HEK293 (cell line): ENCODE measurements around the gene ZNF486.
"Not testable (repeated sequence)": the region's sequence is repeated elsewhere in the genome, so short reads cannot be mapped to it uniquely, and the experiment has no call there.

Experiments
- CTCF ChIA-PET: fragments of 350-600 bp; formaldehyde crosslinking; extraction: SDS; loops from one replicate; lab custom pipeline; 2021; ENCODE audit warnings: antibody characterized with exemption; lab: Yijun Ruan, JAX
- POLR2A ChIA-PET: fragments of 300-600 bp; formaldehyde crosslinking; extraction: SDS; loops from one replicate; lab custom pipeline; 2020; ENCODE audit warnings: antibody characterized with exemption, inconsistent platforms; lab: Yijun Ruan, JAX
- H3K27ac ChIP-seq: fragments of 200-500 bp; sonication (Bioruptor generic); 2 replicates; pipeline ENCODE4 v1.5.1; 2014; ENCODE audit warnings: low read depth, low read length, control low read depth, inconsistent platforms; ENCODE audit errors: extremely low read depth
- H3K36me3 ChIP-seq, 2 experiments: fragments of 200-500 bp in 1 of 2; sonication (Bioruptor generic) in 1 of 2; 1 replicate in 1 of 2; 2 replicates in 1 of 2; pipeline ENCODE4 v1.5.1; 2014 to 2017; ENCODE audit warnings: inconsistent platforms in 2 of 2, low read length in 2 of 2; ENCODE audit not compliant: control insufficient read depth in 2 of 2, insufficient read depth in 1 of 2
- H3K4me1 ChIP-seq: fragments of 200-500 bp; sonication (Bioruptor generic); 2 replicates; pipeline ENCODE4 v1.5.1; 2014; ENCODE audit warnings: mild to moderate bottlenecking, low read length, inconsistent platforms; ENCODE audit not compliant: control insufficient read depth, insufficient read depth
- H3K4me3 ChIP-seq: 2 replicates; pipeline ENCODE4 v1.5.1; 2011; ENCODE audit warnings: low read depth, mild to moderate bottlenecking, control low read depth, low read length, moderate library complexity
- H3K9me3 ChIP-seq: fragments of 200-500 bp; sonication (Bioruptor generic); 2 replicates; pipeline ENCODE4 v1.5.1; 2014; ENCODE audit warnings: low read depth, low read length, inconsistent platforms; ENCODE audit not compliant: control insufficient read depth, insufficient read depth
- HIC1 ChIP-seq: fragments of 450-650 bp; formaldehyde crosslinking; IDR thresholded peaks from 2 replicates; pipeline ENCODE4 v1.5.1; 2016; ENCODE audit warnings: missing biosample characterization, missing genetic modification characterization
- PRDM2 ChIP-seq: fragments of 450-650 bp; formaldehyde crosslinking; IDR thresholded peaks from 2 replicates; pipeline ENCODE4 v1.5.1; 2016; ENCODE audit warnings: missing biosample characterization, missing genetic modification characterization, borderline replicate concordance
- ZBTB6 ChIP-seq: fragments of 450-650 bp; formaldehyde crosslinking; IDR thresholded peaks from 2 replicates; pipeline ENCODE4 v1.5.1; 2017; ENCODE audit warnings: missing biosample characterization, missing genetic modification characterization
- ZBTB8A ChIP-seq: fragments of 450-650 bp; formaldehyde crosslinking; IDR thresholded peaks from 2 replicates; pipeline ENCODE4 v1.5.1; 2016; ENCODE audit warnings: missing biosample characterization, missing genetic modification characterization
- ZNF248 ChIP-seq: fragments of 450-650 bp; formaldehyde crosslinking; IDR thresholded peaks from 2 replicates; pipeline ENCODE4 v1.5.1; 2017; ENCODE audit warnings: missing biosample characterization, missing genetic modification characterization
- ZNF26 ChIP-seq: fragments of 450-650 bp; formaldehyde crosslinking; IDR thresholded peaks from 2 replicates; pipeline ENCODE4 v1.5.1; 2016; ENCODE audit warnings: missing biosample characterization, missing genetic modification characterization

Gene ZNF486

DNA sequence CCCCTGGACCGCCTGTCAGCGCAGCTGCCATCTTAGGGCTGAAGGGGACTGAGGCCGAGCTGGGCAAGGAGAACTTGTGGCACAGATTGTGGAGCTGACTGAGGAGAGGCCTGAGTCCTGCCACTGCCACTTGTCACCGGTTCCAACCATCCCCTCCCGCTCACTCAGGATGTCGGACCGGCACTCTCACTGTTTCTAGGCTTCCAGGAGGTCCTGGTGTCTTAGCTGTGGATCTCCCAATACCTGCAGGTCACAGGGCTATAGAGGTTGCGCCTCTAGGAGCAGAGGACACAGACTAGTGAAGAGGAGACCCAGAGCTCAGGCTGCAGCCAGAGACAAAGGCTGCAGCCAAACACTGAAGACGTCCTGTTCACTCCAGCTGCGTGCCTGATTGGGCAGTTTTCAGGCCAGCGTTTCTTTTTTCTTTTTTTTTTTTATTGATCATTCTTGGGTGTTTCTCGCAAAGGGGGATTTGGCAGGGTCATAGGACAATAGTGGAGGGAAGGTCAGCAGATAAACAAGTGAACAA, 15.3 kb upstream of the ZNF486 start:
- no peak for TF ChIP-seq PRDM2 (tag by site-specific recombination)
- TF ChIP-seq, all 188 proteins: peak for 0
- CTCF ChIA-PET = no interaction called here
- Histone ChIP-seq H3K27ac (no peak overlapping the region), H3K36me3 (no peaks in the 10 kb centered on the region), H3K4me3 (no peak overlapping the region), H3K9me3 (no peaks in the 10 kb centered on the region), H3K4me1 (no peaks in the 10 kb centered on the region)
- POLR2A ChIA-PET = no interaction called here

DNA sequence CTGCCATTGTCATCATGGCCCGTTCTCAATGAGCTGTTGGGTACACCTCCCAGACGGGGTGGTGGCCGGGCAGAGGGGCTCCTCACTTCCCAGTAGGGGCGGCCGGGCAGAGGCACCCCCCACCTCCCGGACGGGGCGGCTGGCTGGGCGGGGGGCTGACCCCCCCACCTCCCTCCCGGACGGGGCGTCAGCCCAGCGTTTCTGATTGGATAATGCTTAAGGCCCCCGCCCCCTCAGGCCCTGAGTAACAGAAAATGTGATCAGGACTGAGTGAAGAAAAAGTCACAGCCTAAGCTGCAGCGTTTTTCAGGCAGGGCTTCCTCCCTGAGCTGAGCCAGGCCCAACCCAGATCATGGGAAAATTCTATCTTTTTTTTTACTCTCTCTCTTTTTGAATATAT, 14.5 kb upstream of the ZNF486 start:
- POLR2A ChIA-PET = interaction anchor here (0.5 kb wide), 1 partner anchor 19 kb away, joined by 3 read pairs; no protein-coding TSS in a partner anchor
- H3K4me1 ChIP-seq, H3K27ac ChIP-seq, H3K9me3 ChIP-seq, H3K36me3 ChIP-seq, CTCF ChIA-PET, H3K4me3 ChIP-seq: not testable (repeated sequence)

DNA sequence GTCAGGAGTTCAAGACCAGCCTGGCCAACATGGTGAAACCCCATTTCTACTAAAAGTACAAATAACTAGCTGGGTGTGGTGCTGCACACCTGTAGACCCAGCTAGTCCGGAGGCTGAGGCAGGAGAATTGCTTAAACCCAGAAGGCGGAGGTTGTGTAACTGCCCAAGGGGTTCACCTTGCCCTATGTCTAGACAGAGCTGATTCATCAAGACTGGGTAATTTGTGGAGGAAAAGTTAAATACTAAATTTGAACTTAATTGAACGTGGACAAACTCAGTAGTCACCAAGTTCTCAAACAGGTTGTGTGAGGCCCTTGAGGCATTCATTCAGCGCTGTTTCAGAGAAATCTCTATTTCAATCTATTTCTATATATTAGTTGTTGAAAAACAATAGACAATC, 13.7 kb upstream of the ZNF486 start:
- H3K36me3 ChIP-seq = no peaks in the 10 kb centered on the region
- H3K4me1 ChIP-seq = no peaks in the 10 kb centered on the region
- no peak for TF ChIP-seq ZBTB8A (tag by site-specific recombination)
- no peak for TF ChIP-seq HIC1
- no peak for TF ChIP-seq ZNF26 (tag by site-specific recombination)
- no peak for TF ChIP-seq ZBTB6 (tag by site-specific recombination)
- no peak for TF ChIP-seq ZNF248 (tag by site-specific recombination)
- no peak overlapping the region for H3K27ac ChIP-seq
- ChIA-PET CTCF (no interaction called here), POLR2A (interaction anchor here (0.5 kb wide), 1 partner anchor 18 kb away, joined by 3 read pairs; no protein-coding TSS in a partner anchor)
- no peaks in the 10 kb centered on the region for H3K9me3 ChIP-seq
- no peak overlapping the region for H3K4me3 ChIP-seq
